GM12872 (cell line): ENCODE data around the gene RNF180.

Source experiments
- CTCF ChIP-seq: IDR thresholded peaks from 3 replicates; pipeline ENCODE4 v1.5.1; 2011; ENCODE audit warnings: low read depth, mild to moderate bottlenecking, low read length, moderate library complexity; ENCODE audit not compliant: insufficient read depth

RNF180 gene

DNA sequence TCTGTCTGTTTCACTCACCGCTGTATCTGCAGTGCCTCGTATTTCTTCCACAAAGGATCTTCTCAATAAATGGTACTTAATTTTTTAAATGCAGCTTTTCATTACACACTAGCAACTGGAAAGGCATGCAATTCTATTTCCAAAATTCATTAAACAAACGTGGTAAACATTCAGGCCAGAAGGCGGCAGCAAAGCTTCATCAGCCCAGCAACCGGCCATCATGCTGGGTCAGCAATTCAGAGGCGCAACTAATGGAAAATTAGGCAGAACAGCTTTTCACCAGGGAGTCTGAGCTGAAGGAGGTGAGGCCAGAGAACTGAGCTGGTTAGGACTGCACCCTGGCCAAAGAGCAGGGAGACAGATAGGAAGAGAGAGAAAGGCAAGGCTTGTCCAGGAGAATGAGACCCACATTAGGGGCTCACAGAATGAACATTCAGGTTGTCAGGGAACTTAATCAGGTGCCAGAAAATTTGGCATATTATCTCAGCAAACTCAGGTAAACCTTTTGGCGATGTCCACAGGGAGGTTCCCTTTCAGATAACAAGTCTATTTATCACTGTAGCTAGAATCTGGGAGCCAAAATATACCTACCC is 17.7 kb upstream of the RNF180 start:
- TF ChIP-seq CTCF = peak; percentile 73

- no peak for TF ChIP-seq CTCF
These were observed 16.4 kb upstream of the RNF180 start for GRCh38 chr5:64149268-64149667.

- TF ChIP-seq CTCF = no peak
These were observed 15.7 kb upstream of the RNF180 start for GRCh38 chr5:64149857-64150521.

DNA sequence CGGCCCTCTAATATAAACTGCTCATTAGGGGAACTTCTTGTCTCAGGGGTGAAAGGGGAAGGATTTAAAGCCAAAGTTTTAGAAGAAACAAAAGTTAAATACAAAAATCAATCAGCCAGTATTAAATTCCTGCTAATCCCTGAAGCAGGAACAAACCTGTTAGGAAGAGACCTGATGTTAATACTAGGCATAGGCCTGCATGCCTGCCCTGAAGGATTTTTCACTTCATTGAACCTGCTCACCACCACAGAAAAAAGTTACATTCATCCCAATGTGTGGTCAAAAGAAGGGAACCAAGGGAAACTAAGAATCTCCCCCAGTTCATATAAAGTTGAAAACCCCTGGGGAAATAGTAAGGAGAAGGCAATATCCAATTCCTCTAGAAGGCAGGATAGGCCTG is 9.4 kb upstream of the RNF180 start:
- no peak for TF ChIP-seq CTCF

GRCh38 chr5:64158827-64159226 is 6.8 kb upstream of the RNF180 start:
- no peak for TF ChIP-seq CTCF

GRCh38 chr5:64160201-64160600 is 5.4 kb upstream of the RNF180 start:
- no peak for TF ChIP-seq CTCF

DNA sequence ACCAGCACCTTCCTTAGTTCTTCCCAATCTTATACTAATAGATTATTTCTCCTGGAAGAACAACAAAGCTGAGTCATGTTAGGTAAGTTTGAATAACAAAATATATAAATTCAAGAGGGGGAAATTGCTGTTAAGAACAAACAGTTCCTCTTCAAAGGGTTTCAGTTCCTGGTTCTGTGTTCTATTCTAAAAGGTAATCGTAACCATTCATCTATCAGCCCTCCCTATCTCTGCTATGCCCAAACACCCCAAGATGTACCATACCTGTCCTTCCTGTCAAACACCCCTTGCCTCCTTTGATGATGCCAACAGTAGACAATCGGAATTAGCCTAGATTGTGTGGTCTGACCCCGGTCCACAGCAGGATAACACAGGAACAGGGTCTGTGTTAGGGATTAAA is 4.2 kb upstream of the RNF180 start:
- TF ChIP-seq CTCF = no peak
